IMR-90 (cell line): ENCODE measurements around the gene LDHAL6B. TPM values are rescaled to one million over a fixed set of nuclear protein-coding genes. Genes with fewer than 3 reads are reported as not detected.

Experiments used
- ATAC-seq: fragments of 200-7000 bp; cut with Tn5 transposase; 2 replicates; pipeline ENCODE4 v1.9.1; 2020; ENCODE audit warnings: low read depth, mild to moderate bottlenecking, moderate library complexity
- BruUV-seq: library from RNA; stranded (reverse); fragments of 400-500 nt; replicated peaks from 2 replicates; lab custom pipeline; 2021; lab: Mats Ljungman, UMichigan
- CTCF ChIA-PET: fragments of 300-600 bp; formaldehyde crosslinking; extraction: SDS; loops from one replicate; lab custom pipeline; 2021; ENCODE audit warnings: antibody characterized with exemption; lab: Yijun Ruan, JAX
- POLR2A ChIA-PET: fragments of 300-600 bp; sonication (Branson Sonifier 250); formaldehyde crosslinking; loops from one replicate; lab custom pipeline; 2022; ENCODE audit warnings: antibody characterized with exemption; ENCODE audit not compliant: unreplicated experiment; lab: Charles Lee
- DNase-seq: peaks from one replicate; pipeline ENCODE4 v3.0.0; 2013
- H2AFZ ChIP-seq: replicated peaks from 2 replicates; pipeline ENCODE3; 2013; ENCODE audit warnings: low read length, mild to moderate bottlenecking; ENCODE audit not compliant: poor library complexity
- H2AK5ac ChIP-seq: 2 replicates; pipeline ENCODE4 v1.6.1; 2013; ENCODE audit warnings: low read depth, low read length, inconsistent platforms
- H2AK9ac ChIP-seq: replicated peaks from 2 replicates; pipeline ENCODE3; 2013; ENCODE audit warnings: mild to moderate bottlenecking, low read depth, low read length, moderate library complexity; ENCODE audit not compliant: poor library complexity
- H2BK120ac ChIP-seq: 2 replicates; pipeline ENCODE4 v1.6.1; 2013; ENCODE audit warnings: low read depth, low read length, inconsistent platforms
- H2BK15ac ChIP-seq: 3 replicates; pipeline ENCODE4 v1.6.1; 2013; ENCODE audit warnings: low read depth, low read length, inconsistent platforms
- H2BK20ac ChIP-seq: 2 replicates; pipeline ENCODE4 v1.6.1; 2013; ENCODE audit warnings: low read depth, mild to moderate bottlenecking, inconsistent platforms, low read length, moderate library complexity
- H2BK5ac ChIP-seq: 2 replicates; pipeline ENCODE4 v1.6.1; 2013; ENCODE audit warnings: mild to moderate bottlenecking, low read depth, low read length, inconsistent platforms; ENCODE audit not compliant: poor library complexity, severe bottlenecking
- H3K14ac ChIP-seq: replicated peaks from 2 replicates; pipeline ENCODE4 v1.6.1; 2013; ENCODE audit warnings: low read depth, low read length, inconsistent platforms
- H3K18ac ChIP-seq: 2 replicates; pipeline ENCODE4 v1.6.1; 2013; ENCODE audit warnings: low read depth, low read length, control low read depth
- H3K23ac ChIP-seq: 2 replicates; pipeline ENCODE4 v1.6.1; 2013; ENCODE audit warnings: low read depth, low read length, inconsistent platforms
- H3K27ac ChIP-seq: 2 replicates; pipeline ENCODE4 v1.5.1; 2013; ENCODE audit warnings: mild to moderate bottlenecking, control low read depth, low read length; ENCODE audit not compliant: insufficient read depth
- H3K27me3 ChIP-seq: 2 replicates; pipeline ENCODE4 v1.6.1; 2013; ENCODE audit warnings: low read length; ENCODE audit not compliant: control insufficient read depth, insufficient read depth
- H3K36me3 ChIP-seq: 2 replicates; pipeline ENCODE4 v1.6.1; 2013; ENCODE audit warnings: low read length, mixed read lengths; ENCODE audit not compliant: control insufficient read depth, insufficient read depth
- H3K4ac ChIP-seq: 2 replicates; pipeline ENCODE4 v1.6.1; 2013; ENCODE audit warnings: low read depth, low read length, inconsistent platforms
- H3K4me1 ChIP-seq: 2 replicates; pipeline ENCODE4 v1.6.1; 2013; ENCODE audit warnings: low read length, mixed read lengths; ENCODE audit not compliant: control insufficient read depth, insufficient read depth
- H3K4me2 ChIP-seq: 2 replicates; pipeline ENCODE4 v1.6.1; 2013; ENCODE audit warnings: low read depth, mild to moderate bottlenecking, control low read depth, low read length, moderate library complexity
- H3K4me3 ChIP-seq: 2 replicates; pipeline ENCODE4 v1.5.1; 2013; ENCODE audit warnings: low read depth, mild to moderate bottlenecking, control low read depth, low read length, moderate library complexity; ENCODE audit not compliant: insufficient read depth
- H3K56ac ChIP-seq: 2 replicates; pipeline ENCODE4 v1.6.1; 2013; ENCODE audit warnings: low read length, inconsistent platforms; ENCODE audit not compliant: insufficient read depth; ENCODE audit errors: extremely low read depth
- H3K79me1 ChIP-seq, 2 experiments: 2 replicates each; pipeline ENCODE4 v1.6.1; 2013; ENCODE audit warnings: low read length in 2 of 2, inconsistent platforms in 1 of 2, low read depth in 1 of 2
- H3K9ac ChIP-seq: 2 replicates; pipeline ENCODE4 v1.6.1; 2013; ENCODE audit warnings: low read depth, low read length, control low read depth
- H3K9me1 ChIP-seq: 2 replicates; pipeline ENCODE4 v1.6.1; 2013; ENCODE audit warnings: low read length, inconsistent platforms; ENCODE audit not compliant: insufficient read depth
- H3K9me3 ChIP-seq: 2 replicates; pipeline ENCODE4 v1.6.1; 2013; ENCODE audit warnings: low read length; ENCODE audit not compliant: control insufficient read depth, insufficient read depth
- H4K20me1 ChIP-seq: 2 replicates; pipeline ENCODE4 v1.6.1; 2013; ENCODE audit warnings: low read length, inconsistent platforms; ENCODE audit not compliant: insufficient read depth
- H4K5ac ChIP-seq: 2 replicates; pipeline ENCODE4 v1.6.1; 2013; ENCODE audit warnings: mild to moderate bottlenecking, low read depth, low read length, control low read depth
- H4K8ac ChIP-seq, 2 experiments: 2 replicates each; pipeline ENCODE4 v1.6.1; 2013; ENCODE audit warnings: low read depth in 2 of 2, low read length in 2 of 2, control low read depth in 1 of 2, inconsistent platforms in 1 of 2
- H4K91ac ChIP-seq: 2 replicates; pipeline ENCODE4 v1.6.1; 2013; ENCODE audit warnings: low read depth, low read length, inconsistent platforms; ENCODE audit not compliant: insufficient read depth
- CTCF ChIP-seq: conservative IDR thresholded peaks from 2 replicates; pipeline ENCODE4 v1.5.1; 2012; ENCODE audit warnings: mild to moderate bottlenecking, low read depth, low read length, improper control_type of control experiment
- ELK1 ChIP-seq: fragments of 150-350 bp; IDR thresholded peaks from 2 replicates; pipeline ENCODE4 v1.6.1; 2016; ENCODE audit warnings: low read depth, mild to moderate bottlenecking, low read length, moderate library complexity, borderline replicate concordance
- FOS ChIP-seq: fragments of 150-350 bp; IDR thresholded peaks from 2 replicates; pipeline ENCODE4 v1.6.1; 2016; ENCODE audit warnings: low read depth, low read length
- MXI1 ChIP-seq: IDR thresholded peaks from 2 replicates; pipeline ENCODE4 v1.6.1; 2012; ENCODE audit warnings: low read depth, mild to moderate bottlenecking, low read length, moderate library complexity, borderline replicate concordance
- NFE2L2 ChIP-seq: fragments of 150-350 bp; IDR thresholded peaks from 2 replicates; pipeline ENCODE4 v1.6.1; 2016; ENCODE audit warnings: low read depth, mild to moderate bottlenecking, low read length
- SMC3 ChIP-seq: fragments of 150-350 bp; IDR thresholded peaks from 2 replicates; pipeline ENCODE4 v1.6.1; 2016; ENCODE audit warnings: low read depth, mild to moderate bottlenecking, antibody characterized with exemption, low read length, moderate library complexity
- USF2 ChIP-seq: fragments of 150-350 bp; IDR thresholded peaks from 2 replicates; pipeline ENCODE4 v1.6.1; 2017; ENCODE audit warnings: mild to moderate bottlenecking, antibody characterized with exemption, low read length, low read depth
- WGBS, 2 experiments: methylation state at CpG; one replicate each; pipeline versions ENCODE4 v1.1.5 to v1.1.7; 2013; ENCODE audit warnings: missing lambda C conversion rate in 2 of 2; ENCODE audit not compliant: insufficient read length in 1 of 2; ENCODE audit errors: extremely low coverage in 2 of 2; 5-methylcytosine and 5-hydroxymethylcytosine counted together
- dilution Hi-C: fragments of 300-500 bp; cut with HindIII; formaldehyde crosslinking; loops from one replicate; pipeline ENCODE4 v1.14.3; 2018; ENCODE audit warnings: low sequenced_read_pairs; ENCODE audit not compliant: unreplicated experiment
- in situ Hi-C: fragments of 300-500 bp; cut with MboI; formaldehyde crosslinking; loops from 3 replicates; pipeline ENCODE4 v1.14.3; 2019; ENCODE audit warnings: low sequenced_read_pairs, inconsistent platforms, mixed read lengths
- intact Hi-C: fragments of 100-400 bp; cut with micrococcal nuclease; formaldehyde crosslinking; loops from 2 replicates; pipeline ENCODE4 v1.10.0; 2022
- polyA plus RNA-seq, 3 experiments: library from polyadenylated mRNA; depleted of rRNA; stranded (reverse); fragments of >200 nt; gene quantifications; 2 replicates each; pipeline ENCODE4 v1.2.3, GENCODE V29; 2012; ENCODE audit warnings: low replicate concordance in 1 of 3
- total RNA-seq: library from RNA; depleted of rRNA; stranded (reverse); fragments of >200 nt; gene quantifications from 2 replicates; pipeline ENCODE4 v1.2.3, GENCODE V29; 2012

Gene LDHAL6B
- total and polyA plus RNA-seq, 2 of the 4 experiments (the other 2 are of a cell fraction): not detected

- no peak overlapping the region for H3K14ac ChIP-seq
- H3K4me3 ChIP-seq: no peak overlapping the region
- no peaks in the 10 kb centered on the region for H4K20me1 ChIP-seq
- no peak overlapping the region for H2BK15ac ChIP-seq
- H3K36me3 ChIP-seq: peaks cover 17% of the 10 kb centered on the region
- no peak overlapping the region for H3K4me2 ChIP-seq
- no peak overlapping the region for H4K8ac ChIP-seq
- no peak overlapping the region for H4K5ac ChIP-seq
- H3K9ac ChIP-seq: no peak overlapping the region
- no peaks in the 10 kb centered on the region; the same call in 1 of the 2 replicates for H3K4me1 ChIP-seq
- no peak overlapping the region for H2BK120ac ChIP-seq
- no peak overlapping the region for H3K23ac ChIP-seq
- H3K9me1 ChIP-seq: peaks cover 9% of the 10 kb centered on the region
- H2BK5ac ChIP-seq: no peak overlapping the region
- BruUV-seq: no TSS peak
- intact Hi-C loops: loop anchor here (5.0 kb wide), 1 partner anchor 47 kb away; no protein-coding TSS in a partner anchor
- H3K4ac ChIP-seq: no peak overlapping the region
- TF ChIP-seq ELK1 (no peak), USF2 (no peak), SMC3 (no peak), NFE2L2 (no peak), FOS (no peak), MXI1 (no peak), CTCF (no peak)
- DNase-seq: no peak
- H3K9me3 ChIP-seq: no peaks in the 10 kb centered on the region
- WGBS, 2 experiments: 89% methylated on average over 6 of the region's 7 CpGs; no CpG with 5 or more reads in 1 of the 2 experiments
- in situ Hi-C loops: no loop called here
- H3K27me3 ChIP-seq: no peaks in the 10 kb centered on the region
- no peak overlapping the region for H3K56ac ChIP-seq
- H2AFZ ChIP-seq: no peak overlapping the region
- no peak overlapping the region for H4K91ac ChIP-seq
- ATAC-seq: no peak
- ChIA-PET CTCF (no interaction called here), POLR2A (interaction anchor here (0.6 kb wide), 1 partner anchor 275 kb away, joined by 3 read pairs; no protein-coding TSS in a partner anchor)
- dilution Hi-C loops: no loop called here
- no peak overlapping the region for H2AK9ac ChIP-seq
- no peak overlapping the region for H3K27ac ChIP-seq
- H3K79me1 ChIP-seq: peaks cover 11 to 27% of the 10 kb centered on the region in 2 experiments; a peak in 2 of 4 replicates
- no peak overlapping the region for H3K18ac ChIP-seq
- H2AK5ac ChIP-seq: no peak overlapping the region
- H2BK20ac ChIP-seq: no peak overlapping the region
Observed at GRCh38 chr15:59224474-59224873, 17.8 kb downstream of the LDHAL6B start.
